Epithelial cell of esophagus (primary cell): ENCODE measurements around the gene HPSE2.
A peak's percentile ranks its signal among the peaks of the same experiment; 100 is the strongest.

Source experiments
- DNase-seq: peaks from one replicate; pipeline ENCODE4 v3.0.0; 2010; ENCODE audit warnings: low read depth
- H3K4me3 ChIP-seq: 2 replicates; pipeline ENCODE4 v1.5.1; 2011; ENCODE audit warnings: mild to moderate bottlenecking, low read length, control low read depth
- CTCF ChIP-seq: IDR thresholded peaks from 2 replicates; pipeline ENCODE4 v1.5.1; 2011; ENCODE audit warnings: low read depth, mild to moderate bottlenecking, low read length, control low read depth, inconsistent platforms; ENCODE audit not compliant: insufficient read depth; ENCODE audit errors: missing control alignments

HPSE2 gene

GRCh38 chr10:98924526-98924925 lies 311.1 kb downstream of the HPSE2 start:
- no peak for DNase-seq
- TF ChIP-seq CTCF, result no peak
- H3K4me3 ChIP-seq, result no peak overlapping the region

DNA sequence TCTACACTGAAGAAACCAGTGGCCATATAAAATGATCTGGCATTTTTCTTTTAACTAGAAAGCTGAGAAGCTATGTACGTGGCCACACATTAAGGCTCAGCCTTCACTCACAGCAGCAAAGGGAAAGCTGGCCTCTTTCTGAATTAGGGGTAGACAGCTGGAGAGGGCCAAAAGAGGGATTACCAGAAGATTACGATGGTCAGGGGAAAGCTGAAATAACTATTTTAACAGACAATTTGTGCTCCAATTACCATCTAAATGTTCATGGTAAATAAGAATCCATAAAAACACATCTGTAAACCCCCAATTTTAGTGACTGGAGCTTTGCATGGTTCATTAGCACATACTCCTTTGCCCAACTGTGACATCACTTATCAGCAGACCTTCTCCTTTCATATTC lies 314.3 kb downstream of the HPSE2 start:
- no peak for TF ChIP-seq CTCF
- no peak for DNase-seq
- no peak overlapping the region for H3K4me3 ChIP-seq

- TF ChIP-seq CTCF, result no peak
- DNase-seq, result no peak
- no peak overlapping the region for H3K4me3 ChIP-seq
These were observed 314.8 kb downstream of the HPSE2 start for GRCh38 chr10:98920807-98921206.

DNA sequence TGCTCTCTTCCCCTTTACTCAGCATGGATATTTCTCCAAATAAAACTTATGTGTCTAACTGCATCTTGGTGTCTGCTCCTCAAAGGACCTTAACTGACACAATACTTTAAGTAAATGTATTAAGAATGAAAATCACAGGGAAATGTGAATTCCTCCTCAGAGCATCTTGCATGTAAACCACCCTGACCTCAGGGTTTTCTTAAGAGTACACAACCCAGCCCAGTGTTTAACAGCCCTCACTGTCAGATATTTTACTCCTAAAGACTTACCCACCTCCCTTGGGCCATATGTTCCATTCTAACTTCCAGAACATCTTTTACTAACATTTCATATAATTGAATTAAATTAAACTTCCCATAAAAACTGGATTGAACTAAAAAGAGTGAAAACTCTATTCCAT lies 315.3 kb downstream of the HPSE2 start:
- H3K4me3 ChIP-seq, result no peak overlapping the region
- TF ChIP-seq CTCF, result no peak
- DNase-seq, result no peak

- no peak overlapping the region for H3K4me3 ChIP-seq
- no peak for DNase-seq
- no peak for TF ChIP-seq CTCF
These were observed 315.8 kb downstream of the HPSE2 start for GRCh38 chr10:98919899-98920298.

GRCh38 chr10:98917828-98918227 lies 317.8 kb downstream of the HPSE2 start:
- DNase-seq, result peak; percentile 5
- no peak overlapping the region for H3K4me3 ChIP-seq
- no peak for TF ChIP-seq CTCF

DNA sequence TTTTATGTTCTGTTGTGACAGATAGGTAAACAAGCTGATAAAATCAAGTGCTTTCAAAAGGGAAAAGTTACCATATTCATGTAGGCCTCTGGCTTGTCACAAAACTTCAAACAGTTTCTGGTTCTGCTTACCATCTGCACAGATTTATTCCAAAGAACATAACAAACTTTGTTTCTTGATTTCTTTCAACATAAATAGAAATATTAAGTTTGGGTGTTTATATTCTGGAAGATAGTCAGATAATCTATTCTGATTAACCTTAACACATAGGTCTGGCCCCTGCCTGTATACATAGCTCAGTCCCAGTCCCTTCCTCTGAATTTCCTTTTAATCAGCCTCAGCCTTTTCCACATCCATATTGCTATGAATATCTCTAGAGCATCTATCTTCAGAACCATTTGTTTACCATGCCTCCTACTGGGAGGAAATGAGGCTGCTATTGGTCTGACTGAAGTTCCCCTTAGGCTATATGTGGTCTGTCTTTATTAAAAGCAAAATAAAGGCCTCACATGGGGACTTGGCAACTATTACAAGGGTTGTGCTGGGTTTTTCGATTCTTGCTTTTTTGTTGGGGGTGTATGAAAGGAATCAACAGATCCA lies 319.0 kb downstream of the HPSE2 start:
- H3K4me3 ChIP-seq, result no peak overlapping the region
- no peak for TF ChIP-seq CTCF
- DNase-seq, result no peak
